Common myeloid progenitor, CD34-positive (primary cell): ENCODE measurements around the gene PRKRIP1.

Source experiments
- CTCF ChIA-PET: fragments of 350-600 bp; sonication (Branson Sonifier 250); formaldehyde crosslinking; loops from one replicate; lab custom pipeline; 2021; ENCODE audit warnings: antibody characterized with exemption; lab: Charles Lee
- POLR2A ChIA-PET: fragments of 350-600 bp; sonication (Branson Sonifier 250); formaldehyde crosslinking; loops from one replicate; lab custom pipeline; 2021; ENCODE audit warnings: antibody characterized with exemption; lab: Charles Lee
- DNase-seq, 3 donors: peaks; one replicate each; pipeline versions ENCODE4 v3.0.0 to v3.0.0-alpha.2; 2013
- H3K27ac ChIP-seq, 2 experiments: 1 replicate in 1 of 2; 2 replicates in 1 of 2; pipeline ENCODE4 v1.7.0; 2013; ENCODE audit warnings: inconsistent platforms in 2 of 2, low read length in 2 of 2, mild to moderate bottlenecking in 2 of 2, low read depth in 1 of 2, moderate library complexity in 1 of 2; ENCODE audit not compliant: severe bottlenecking in 2 of 2, insufficient read depth in 1 of 2, poor library complexity in 1 of 2
- H3K27me3 ChIP-seq, 5 experiments: replicated peaks in 2 of 5; 1 replicate in 3 of 5; 2 replicates in 2 of 5; pipeline versions ENCODE4 v1.6.1 to v1.7.0; 2013; ENCODE audit warnings: low read length in 4 of 5, mild to moderate bottlenecking in 2 of 5, moderate library complexity in 2 of 5, inconsistent platforms in 1 of 5; ENCODE audit not compliant: insufficient read depth in 5 of 5, control insufficient read depth in 4 of 5
- H3K36me3 ChIP-seq, 4 experiments: 1 replicate in 2 of 4; 2 replicates in 2 of 4; pipeline versions ENCODE4 v1.6.1 to v1.7.0; 2013; ENCODE audit warnings: low read length in 3 of 4, control low read depth in 1 of 4, mild to moderate bottlenecking in 1 of 4; ENCODE audit not compliant: control insufficient read depth in 4 of 4, insufficient read depth in 4 of 4
- H3K4me1 ChIP-seq, 4 experiments: 1 replicate in 3 of 4; 2 replicates in 1 of 4; pipeline versions ENCODE4 v1.6.1 to v1.7.1; 2013; ENCODE audit warnings: low read length in 3 of 4, mild to moderate bottlenecking in 3 of 4, control low read depth in 1 of 4, inconsistent platforms in 1 of 4, moderate library complexity in 1 of 4; ENCODE audit not compliant: control insufficient read depth in 4 of 4, insufficient read depth in 4 of 4; ENCODE audit errors: control extremely low read depth in 1 of 4
- H3K4me3 ChIP-seq, 7 experiments: 1 replicate in 4 of 7; 2 replicates in 3 of 7; pipeline versions ENCODE4 v1.5.1 to v1.7.0; 2013; ENCODE audit warnings: mild to moderate bottlenecking in 7 of 7, low read length in 6 of 7, moderate library complexity in 6 of 7, inconsistent platforms in 2 of 7, low read depth in 2 of 7, control low read depth in 1 of 7; ENCODE audit not compliant: insufficient read depth in 4 of 7, control insufficient read depth in 1 of 7; ENCODE audit errors: extremely low read depth in 1 of 7
- H3K9me3 ChIP-seq, 5 experiments: 1 replicate in 4 of 5; 2 replicates in 1 of 5; pipeline versions ENCODE4 v1.6.1 to v1.7.1; 2013; ENCODE audit warnings: low read length in 4 of 5, mild to moderate bottlenecking in 2 of 5, inconsistent platforms in 1 of 5, low read depth in 1 of 5, moderate library complexity in 1 of 5; ENCODE audit not compliant: control insufficient read depth in 4 of 5, insufficient read depth in 2 of 5; ENCODE audit errors: control extremely low read depth in 1 of 5
- WGBS: methylation state at CpG from one replicate; pipeline ENCODE4 v1.1.5; 2013; ENCODE audit not compliant: insufficient coverage; 5-methylcytosine and 5-hydroxymethylcytosine counted together

Gene PRKRIP1

DNA sequence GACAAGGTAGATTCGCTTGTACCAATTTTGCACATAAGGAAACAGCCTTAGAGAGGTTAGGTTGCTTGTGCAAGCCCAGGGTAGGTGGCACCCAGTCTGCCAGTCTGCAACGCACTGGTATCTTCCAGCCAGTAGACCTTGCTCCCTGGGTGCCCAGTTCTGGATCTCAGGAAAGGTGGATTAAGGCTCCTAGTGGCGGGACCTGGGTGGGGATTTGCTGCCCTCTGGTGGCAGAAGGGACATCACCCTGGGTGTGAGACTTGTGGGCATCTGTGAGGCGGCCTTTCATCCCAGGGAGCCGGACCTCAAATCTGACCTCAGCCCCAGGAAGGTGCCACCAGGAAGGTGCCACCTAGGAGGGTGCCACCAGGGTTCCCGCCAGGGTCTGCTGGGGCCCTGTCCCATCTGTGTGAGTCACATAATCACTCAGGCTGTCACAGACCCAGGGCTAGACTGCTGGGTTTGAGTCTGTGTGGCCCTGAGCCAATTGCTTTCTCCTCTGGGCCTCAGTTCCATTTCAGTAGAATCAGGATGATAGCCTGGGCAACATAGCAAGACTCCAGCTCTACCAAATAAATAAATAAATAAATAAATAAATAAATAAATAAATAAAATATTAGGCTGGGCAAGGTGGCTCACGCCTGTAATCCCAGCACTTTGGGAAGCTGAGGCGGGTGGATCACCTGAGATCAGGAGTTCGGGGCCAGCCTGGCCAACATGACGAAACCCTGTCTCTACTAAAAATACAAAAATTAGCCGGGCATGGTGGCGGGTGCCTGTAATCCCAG, 5.3 kb upstream of the PRKRIP1 start:
- peaks cover 0 to 7% (median 5%) of the 10 kb centered on the region in 4 experiments for H3K4me1 ChIP-seq
- peak; percentile 63 to 76 (median 67) for DNase-seq
- no peak overlapping the region for H3K4me3 ChIP-seq
- H3K27me3 ChIP-seq, result no peaks in the 10 kb centered on the region
- CTCF ChIA-PET, result interaction anchor here (0.5 to 56.5 kb wide), 8 partner anchors 14 to 417 kb away, joined by 3 to 1488 read pairs (median 5); partner anchors contain the start of genes ALKBH4, LRWD1 and ORAI2
- H3K36me3 ChIP-seq, result peaks cover 0 to 24% (median 7%) of the 10 kb centered on the region in 4 experiments
- H3K9me3 ChIP-seq, result no peaks in the 10 kb centered on the region
- no peak overlapping the region for H3K27ac ChIP-seq
- POLR2A ChIA-PET, result interaction anchor here (0.7 kb wide), 1 partner anchor 14 kb away, joined by 4 read pairs; no protein-coding TSS in a partner anchor
- WGBS, result 69% methylated on average over 6 of the region's 12 CpGs

DNA sequence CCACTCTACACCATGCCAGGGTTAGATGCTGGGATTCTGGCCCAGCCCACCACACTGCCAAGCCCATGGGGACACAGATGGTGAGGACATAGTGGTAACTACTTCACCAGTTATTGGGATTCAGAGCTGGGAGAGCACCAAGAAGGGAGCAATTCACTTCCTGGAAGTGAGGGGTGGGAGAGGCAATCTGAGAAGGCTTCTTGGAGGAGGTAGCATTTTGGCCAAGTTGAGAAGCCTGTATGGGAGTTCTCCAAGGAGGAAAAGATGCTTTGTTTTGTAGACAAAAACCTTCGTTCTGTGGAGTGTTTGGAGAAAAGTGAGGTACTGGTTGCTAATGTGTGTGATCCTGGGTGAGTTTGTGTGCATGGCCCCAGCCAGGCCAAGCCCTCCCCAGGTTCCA, 3.8 kb upstream of the PRKRIP1 start:
- H3K27ac ChIP-seq, result no peak overlapping the region
- ChIA-PET POLR2A (no interaction called here), CTCF (interaction anchor here (1.1 to 56.5 kb wide), 7 partner anchors 12 to 140 kb away, joined by 3 to 1488 read pairs (median 6); partner anchors contain the start of genes ALKBH4, LRWD1 and ORAI2)
- no peaks in the 10 kb centered on the region for H3K27me3 ChIP-seq
- no peak overlapping the region for H3K4me3 ChIP-seq
- H3K36me3 ChIP-seq, result peaks cover 0 to 17% (median 4%) of the 10 kb centered on the region in 4 experiments
- H3K9me3 ChIP-seq, result no peaks in the 10 kb centered on the region
- H3K4me1 ChIP-seq, result peaks cover 3 to 17% (median 13%) of the 10 kb centered on the region in 4 experiments
- WGBS, result no CpG with 5 or more reads among the region's 1 CpG
- no peak for DNase-seq

- Histone ChIP-seq H3K4me3 (no peak overlapping the region), H3K27me3 (no peaks in the 10 kb centered on the region), H3K9me3 (no peaks in the 10 kb centered on the region), H3K27ac (no peak overlapping the region), H3K36me3 (peaks cover 0 to 17% (median 4%) of the 10 kb centered on the region in 4 experiments), H3K4me1 (peaks cover 3 to 19% (median 15%) of the 10 kb centered on the region in 4 experiments)
- ChIA-PET POLR2A (no interaction called here), CTCF (interaction anchor here (1.6 to 56.5 kb wide), 3 partner anchors 11 to 116 kb away, joined by 6 to 1488 read pairs (median 246); partner anchors contain the start of genes ALKBH4, LRWD1 and ORAI2)
- DNase-seq, result no peak
- WGBS, result 98% methylated on average over 7 of the region's 9 CpGs
Measured at GRCh38 chr7:102393467-102393866, 2.7 kb upstream of the PRKRIP1 start.

DNA sequence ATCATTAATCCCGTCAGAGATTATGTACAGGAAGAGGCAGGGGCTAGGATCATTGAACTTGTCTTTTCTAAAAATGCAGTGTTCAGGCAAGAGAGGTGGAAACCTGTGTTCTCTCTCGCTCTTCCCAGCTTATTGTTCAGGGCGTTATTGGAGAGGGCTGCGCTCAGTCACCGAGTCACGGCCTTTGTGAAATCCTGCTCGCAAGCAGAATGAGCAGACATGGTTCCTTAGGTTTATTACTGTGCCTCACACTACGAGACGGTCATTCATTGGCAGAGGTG, 631 bp upstream of the PRKRIP1 start:
- ChIA-PET POLR2A (no interaction called here), CTCF (interaction anchor here (1.0 to 56.5 kb wide), 5 partner anchors 9 to 118 kb away, joined by 4 to 1488 read pairs (median 11); partner anchors contain the start of genes ALKBH4, LRWD1 and ORAI2)
- H3K27me3 ChIP-seq, result no peaks in the 10 kb centered on the region
- peak overlapping the region; percentile 94 to 100 (median 99) for H3K4me3 ChIP-seq
- peak overlapping the region in 1 of 2 experiments; percentile 91 for H3K27ac ChIP-seq
- WGBS, result 28% methylated on average over 8 of the region's 9 CpGs
- no peak for DNase-seq
- peaks cover 4 to 31% (median 19%) of the 10 kb centered on the region in 4 experiments for H3K36me3 ChIP-seq
- peaks cover 3 to 19% (median 15%) of the 10 kb centered on the region in 4 experiments for H3K4me1 ChIP-seq
- H3K9me3 ChIP-seq, result no peaks in the 10 kb centered on the region

DNA sequence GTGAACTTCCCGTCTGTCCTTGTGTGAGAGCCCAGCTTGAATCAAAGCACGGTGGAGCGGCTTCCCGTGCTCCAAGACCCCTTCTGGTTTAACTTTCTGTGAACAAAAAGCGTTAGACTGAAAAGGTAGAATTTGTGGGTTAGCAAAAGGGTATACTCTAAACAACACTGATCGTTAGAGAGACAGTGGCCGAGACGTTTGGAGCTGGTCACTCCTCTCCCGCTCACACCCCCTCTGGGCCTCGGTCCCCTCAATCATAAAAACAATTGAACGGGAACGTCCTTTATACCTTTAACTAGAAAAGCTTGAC, 502 bp downstream of the PRKRIP1 start:
- H3K9me3 ChIP-seq, result no peaks in the 10 kb centered on the region
- DNase-seq, result no peak
- 0% methylated on average over 5 of the region's 12 CpGs for WGBS
- H3K36me3 ChIP-seq, result peaks cover 8 to 31% (median 23%) of the 10 kb centered on the region in 4 experiments
- ChIA-PET POLR2A (interaction anchor here (0.7 kb wide), 1 partner anchor 124 kb away, joined by 3 read pairs; no protein-coding TSS in a partner anchor), CTCF (interaction anchor here (0.9 to 56.5 kb wide), 6 partner anchors 8 to 219 kb away, joined by 3 to 1488 read pairs (median 10); partner anchors contain the start of genes ALKBH4, LRWD1 and ORAI2)
- H3K27me3 ChIP-seq, result no peaks in the 10 kb centered on the region
- peaks cover 3 to 19% (median 15%) of the 10 kb centered on the region in 4 experiments for H3K4me1 ChIP-seq
- peak overlapping the region; percentile 83 to 91 for H3K27ac ChIP-seq
- peak overlapping the region; percentile 94 to 100 (median 99) for H3K4me3 ChIP-seq

DNA sequence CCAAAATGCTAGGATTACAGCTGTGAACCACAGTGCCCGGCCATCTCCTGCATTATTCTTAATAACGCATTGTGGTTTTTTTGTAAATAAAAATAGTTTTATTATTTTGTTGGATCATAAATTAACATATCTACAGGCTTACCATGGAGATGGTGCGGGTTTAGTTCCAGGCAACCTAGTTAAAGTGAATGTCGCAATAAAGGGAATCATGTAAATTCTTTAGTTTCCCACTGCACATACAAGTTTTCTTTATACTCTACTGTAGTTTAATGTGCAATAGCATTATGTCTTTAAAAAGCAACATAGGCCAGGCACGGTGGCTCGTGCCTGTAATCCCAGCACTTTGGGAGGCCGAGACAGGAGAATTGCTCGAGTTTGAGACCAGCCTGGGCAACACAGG, 2.4 kb downstream of the PRKRIP1 start:
- WGBS, result 100% methylated on average over 4 of the region's 8 CpGs
- peaks cover 3 to 26% (median 15%) of the 10 kb centered on the region in 4 experiments for H3K4me1 ChIP-seq
- no peak overlapping the region for H3K27ac ChIP-seq
- POLR2A ChIA-PET, result no interaction called here
- no peaks in the 10 kb centered on the region for H3K27me3 ChIP-seq
- H3K36me3 ChIP-seq, result peaks cover 8 to 42% (median 29%) of the 10 kb centered on the region in 4 experiments
- H3K9me3 ChIP-seq, result no peaks in the 10 kb centered on the region
- no peak overlapping the region for H3K4me3 ChIP-seq
- CTCF ChIA-PET, result interaction anchor here (0.7 to 56.5 kb wide), 4 partner anchors 10 to 1787 kb away, joined by 4 to 1488 read pairs (median 128); partner anchors contain the start of genes ALKBH4, LRWD1 and ORAI2
- DNase-seq, result no peak
